ENCODE results near the gene PACRG. TPM values are rescaled to one million over a fixed set of nuclear protein-coding genes. Genes with fewer than 3 reads are reported as not detected.

The PACRG gene
- total and polyA plus RNA-seq, 2 donors (not counting 3 experiments of a cell fraction or from before 2014, with no cell fraction given): 0.08 TPM; not detected in 1

DNA sequence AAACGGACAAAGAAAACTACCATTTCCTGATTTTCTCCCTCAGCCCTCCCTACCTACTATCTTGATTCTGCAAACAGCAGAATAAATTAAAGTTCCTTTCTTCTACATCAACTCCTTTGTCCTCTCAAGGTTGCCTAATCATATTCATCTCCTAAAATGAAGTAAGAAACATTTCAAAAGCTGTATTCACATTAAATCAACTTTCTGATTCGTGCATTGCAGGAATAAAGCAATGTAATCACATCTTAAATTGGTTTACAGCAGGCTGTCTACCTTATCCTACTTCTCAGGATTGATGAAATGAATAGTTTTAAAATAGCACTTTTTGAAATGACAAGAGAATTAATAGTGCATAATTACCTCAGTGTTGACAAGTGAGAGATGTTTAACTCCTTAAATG lies 25.3 kb upstream of the PACRG start:
- POLR2A ChIA-PET: no interaction called here
- no peaks in the 10 kb centered on the region for H3K27me3 ChIP-seq (ENCODE audit: control insufficient read depth in 2 of 2, insufficient read depth in 2 of 2, low read length in 2 of 2)
- FAIRE-seq: no peak
- dilution Hi-C loops (cut with MboI; ENCODE audit: extremely low pct_ligation_motif_present, low sequenced_read_pairs): no loop called here
- intact Hi-C loops (cut with micrococcal nuclease): no loop called here
- DNase-seq (ENCODE audit: low read depth, low spot score): no peak
- H3K9me1 ChIP-seq (replicated peaks; ENCODE audit: control insufficient read depth, extremely low read depth, insufficient read depth, low read length): no peaks in the 10 kb centered on the region
- H4K20me1 ChIP-seq (replicated peaks; ENCODE audit: control insufficient read depth, extremely low read depth, insufficient read depth, low read length): no peaks in the 10 kb centered on the region
- no peaks in the 10 kb centered on the region for H3K4me1 ChIP-seq (ENCODE audit: control insufficient read depth, extremely low read depth, insufficient read depth, low read length)
- no TSS peak for BruUV-seq (replicated peaks)
- no peak overlapping the region for H3K9ac ChIP-seq (replicated peaks; ENCODE audit: extremely low read depth, insufficient read depth, low read length)
- no peak for TF ChIP-seq JUN (IDR thresholded peaks at IDR 0.05; ENCODE audit: borderline replicate concordance, insufficient read depth, insufficient read length, low read depth)
- TF ChIP-seq EZH2 (IDR thresholded peaks at IDR 0.05; ENCODE audit: borderline replicate concordance, low read depth, low read length, severe bottlenecking): no peak
- no peak for TF ChIP-seq GATA2 (IDR thresholded peaks at IDR 0.05; ENCODE audit: insufficient read depth, insufficient read length, low read depth, low read length)
- no peak for TF ChIP-seq POLR2A (IDR thresholded peaks at IDR 0.05; ENCODE audit: low read depth, low read length)
- TF ChIP-seq POLR2AphosphoS5 (IDR thresholded peaks at IDR 0.05; ENCODE audit: insufficient read depth, low read depth, low read length): no peak
- TF ChIP-seq FOS (IDR thresholded peaks at IDR 0.05; ENCODE audit: borderline replicate concordance, insufficient read depth, low read length): no peak
- TF ChIP-seq, protein P1, sequence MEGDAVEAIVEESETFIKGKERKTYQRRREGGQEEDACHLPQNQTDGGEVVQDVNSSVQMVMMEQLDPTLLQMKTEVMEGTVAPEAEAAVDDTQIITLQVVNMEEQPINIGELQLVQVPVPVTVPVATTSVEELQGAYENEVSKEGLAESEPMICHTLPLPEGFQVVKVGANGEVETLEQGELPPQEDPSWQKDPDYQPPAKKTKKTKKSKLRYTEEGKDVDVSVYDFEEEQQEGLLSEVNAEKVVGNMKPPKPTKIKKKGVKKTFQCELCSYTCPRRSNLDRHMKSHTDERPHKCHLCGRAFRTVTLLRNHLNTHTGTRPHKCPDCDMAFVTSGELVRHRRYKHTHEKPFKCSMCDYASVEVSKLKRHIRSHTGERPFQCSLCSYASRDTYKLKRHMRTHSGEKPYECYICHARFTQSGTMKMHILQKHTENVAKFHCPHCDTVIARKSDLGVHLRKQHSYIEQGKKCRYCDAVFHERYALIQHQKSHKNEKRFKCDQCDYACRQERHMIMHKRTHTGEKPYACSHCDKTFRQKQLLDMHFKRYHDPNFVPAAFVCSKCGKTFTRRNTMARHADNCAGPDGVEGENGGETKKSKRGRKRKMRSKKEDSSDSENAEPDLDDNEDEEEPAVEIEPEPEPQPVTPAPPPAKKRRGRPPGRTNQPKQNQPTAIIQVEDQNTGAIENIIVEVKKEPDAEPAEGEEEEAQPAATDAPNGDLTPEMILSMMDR (IDR thresholded peaks at IDR 0.05; ENCODE audit: extremely low read depth in 1 of 2, insufficient read depth in 1 of 2, low read depth in 1 of 2, low read length in 2 of 2): no peak
- TF ChIP-seq MAX (IDR thresholded peaks at IDR 0.05; ENCODE audit: insufficient read depth, insufficient read length): no peak
- TF ChIP-seq MYC (IDR thresholded peaks at IDR 0.05; ENCODE audit: low read depth, low read length): no peak
- no peaks in the 10 kb centered on the region for H3K79me2 ChIP-seq (ENCODE audit: control insufficient read depth, insufficient read depth, low read length)
- no peak overlapping the region for H2AFZ ChIP-seq (ENCODE audit: low read depth, low read length)
- no peak overlapping the region for H3K27ac ChIP-seq (ENCODE audit: insufficient read depth, low read depth, low read length)
- CTCF ChIA-PET: interaction anchor here (0.6 kb wide), 1 partner anchor 1484 kb away, joined by 3 read pairs; no protein-coding TSS in a partner anchor
- no peaks in the 10 kb centered on the region for H3K9me3 ChIP-seq (replicated peaks; ENCODE audit: control insufficient read depth, insufficient read depth, low read length)
- H3K4me2 ChIP-seq (ENCODE audit: insufficient read depth, low read length): no peak overlapping the region
- no peak overlapping the region for H3K4me3 ChIP-seq (replicated peaks in 1 of 3; ENCODE audit: insufficient read depth in 1 of 3, low read depth in 1 of 3, low read length in 3 of 3)
- no peaks in the 10 kb centered on the region for H3K36me3 ChIP-seq (ENCODE audit: control insufficient read depth in 2 of 2, extremely low read depth in 1 of 2, insufficient read depth in 2 of 2, low read length in 2 of 2)
